SK-N-SH treated with all-trans-retinoic acid at 6 μM for 48 hours (cell line): ENCODE measurements around the gene RITA1.

Experiments
- ATAC-seq: fragments of 200-7000 bp; cut with Tn5 transposase; 3 replicates; pipeline ENCODE4 v1.9.1; 2020; ENCODE audit warnings: mild to moderate bottlenecking, moderate library complexity
- ARNTL ChIP-seq: fragments of 450-650 bp; formaldehyde crosslinking; IDR thresholded peaks from 2 replicates; pipeline ENCODE4 v1.5.0; 2020; ENCODE audit warnings: low read depth, mild to moderate bottlenecking, moderate library complexity, borderline replicate concordance
- BACH2 ChIP-seq: fragments of 250-450 bp; sonication (Bioruptor Pico); IDR thresholded peaks from 2 replicates; pipeline ENCODE4 v1.9.0; 2021; ENCODE audit warnings: mild to moderate bottlenecking, borderline replicate concordance
- ISL1 ChIP-seq: fragments of 250-450 bp; sonication (Bioruptor Pico); IDR thresholded peaks from 2 replicates; pipeline ENCODE4 v2.1.2; 2022; ENCODE audit warnings: mild to moderate bottlenecking, moderate library complexity
- OSR1 ChIP-seq: fragments of 250-450 bp; sonication (Bioruptor Pico); IDR thresholded peaks from 2 replicates; pipeline ENCODE4 v1.8.0; 2022; ENCODE audit warnings: moderate library complexity, mild to moderate bottlenecking, inconsistent platforms
- PPARA ChIP-seq: fragments of 250-450 bp; sonication (Bioruptor Pico); IDR thresholded peaks from 2 replicates; pipeline ENCODE4 v1.5.0; 2020; ENCODE audit warnings: mild to moderate bottlenecking, borderline replicate concordance
- RARB ChIP-seq: fragments of 250-450 bp; sonication (Bioruptor Pico); IDR thresholded peaks from 2 replicates; pipeline ENCODE4 v1.8.0; 2021; ENCODE audit warnings: mild to moderate bottlenecking, moderate library complexity
- SNAI2 ChIP-seq: fragments of 250-450 bp; sonication (Bioruptor Pico); IDR thresholded peaks from 2 replicates; pipeline ENCODE4 v1.5.0; 2020; ENCODE audit warnings: mild to moderate bottlenecking, moderate library complexity
- TCF4 ChIP-seq: fragments of 250-450 bp; sonication (Bioruptor Pico); IDR thresholded peaks from 2 replicates; pipeline ENCODE4 v1.8.0; 2021; ENCODE audit warnings: mild to moderate bottlenecking, moderate library complexity, borderline replicate concordance
- TOX ChIP-seq: fragments of 250-450 bp; sonication (Bioruptor Pico); IDR thresholded peaks from 2 replicates; pipeline ENCODE4 v1.8.0; 2021; ENCODE audit warnings: mild to moderate bottlenecking, moderate library complexity, borderline replicate concordance
- ZC3H10 ChIP-seq: fragments of 250-450 bp; sonication (Bioruptor Pico); IDR thresholded peaks from 2 replicates; pipeline ENCODE4 v1.5.1; 2021; ENCODE audit warnings: mild to moderate bottlenecking, moderate library complexity
- ZFP3 ChIP-seq: fragments of 250-450 bp; sonication (Bioruptor Pico); IDR thresholded peaks from 2 replicates; pipeline ENCODE4 v1.5.0; 2020; ENCODE audit warnings: mild to moderate bottlenecking, moderate library complexity
- ZFP30 ChIP-seq: fragments of 450-650 bp; formaldehyde crosslinking; IDR thresholded peaks from 2 replicates; pipeline ENCODE4 v1.5.0; 2022; ENCODE audit warnings: mild to moderate bottlenecking, moderate library complexity
- ZNF565 ChIP-seq: fragments of 450-650 bp; formaldehyde crosslinking; conservative IDR thresholded peaks from 2 replicates; pipeline ENCODE4 v1.5.0; 2020; ENCODE audit warnings: low read depth, mild to moderate bottlenecking, moderate library complexity
- ZNF70 ChIP-seq: fragments of 450-650 bp; formaldehyde crosslinking; IDR thresholded peaks from 2 replicates; pipeline ENCODE4 v1.5.0; 2020; ENCODE audit warnings: mild to moderate bottlenecking, moderate library complexity
- TF ChIP-seq, protein P1 (sequence below): fragments of 250-450 bp; sonication (Bioruptor Pico); IDR thresholded peaks from 2 replicates; pipeline ENCODE4 v1.5.1; 2021; ENCODE audit warnings: mild to moderate bottlenecking, moderate library complexity
- TF ChIP-seq, protein P2 (sequence below): fragments of 250-450 bp; sonication (Bioruptor Pico); IDR thresholded peaks from 2 replicates; pipeline ENCODE4 v1.8.0; 2021; ENCODE audit warnings: low read depth, mild to moderate bottlenecking, moderate library complexity, borderline replicate concordance
- TF ChIP-seq, protein P3 (sequence below): fragments of 250-450 bp; sonication (Bioruptor Pico); IDR thresholded peaks from 2 replicates; pipeline ENCODE4 v1.5.0; 2020; ENCODE audit warnings: mild to moderate bottlenecking, moderate library complexity
- TF ChIP-seq, protein P4 (sequence below): fragments of 250-450 bp; sonication (Bioruptor Pico); IDR thresholded peaks from 2 replicates; pipeline ENCODE4 v1.8.0; 2020; ENCODE audit warnings: mild to moderate bottlenecking, moderate library complexity, borderline replicate concordance

RITA1 gene

DNA sequence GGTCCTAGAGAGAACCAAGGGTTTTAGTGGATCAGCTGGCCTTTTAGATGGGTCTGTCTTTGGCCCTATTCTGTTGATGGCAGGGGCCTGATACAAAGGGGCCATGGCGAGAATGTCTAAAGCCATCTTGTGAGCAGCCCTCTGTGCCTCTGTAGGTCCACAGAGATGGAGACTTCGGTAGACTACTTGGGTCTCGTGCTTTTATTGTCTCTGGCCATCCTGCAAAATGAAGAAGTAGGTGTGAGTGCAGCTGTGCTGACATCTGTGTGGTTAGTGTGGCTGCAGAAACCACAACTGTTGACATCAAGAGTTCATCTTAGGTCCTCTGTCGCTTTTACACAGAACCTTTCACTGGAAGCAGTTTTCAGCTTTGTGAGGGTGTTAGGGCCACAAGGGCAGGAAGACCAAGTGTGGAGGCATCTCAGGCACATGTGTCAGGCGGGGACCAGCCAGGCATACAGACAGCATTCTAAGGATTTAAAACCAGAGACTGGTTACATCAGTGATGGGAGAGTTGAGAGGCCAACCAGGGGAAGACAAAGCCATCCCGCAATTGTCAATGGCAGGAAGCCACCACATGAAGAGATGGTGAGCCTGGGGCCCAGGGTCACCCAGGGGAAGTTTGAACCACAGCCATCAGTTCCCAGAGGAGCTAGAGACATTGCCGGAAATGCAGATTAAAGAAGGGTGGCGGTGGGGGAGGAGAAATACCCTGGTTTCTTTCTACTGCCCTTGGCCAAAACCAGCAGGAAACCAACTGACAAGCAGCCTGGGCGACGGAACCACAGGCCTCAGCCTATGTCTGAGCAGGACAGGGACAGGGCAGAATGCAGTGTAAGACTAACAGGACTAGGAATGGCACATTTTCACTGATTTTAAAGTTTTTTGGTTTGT lies 22.8 kb downstream of the RITA1 start (continued):
- TF ChIP-seq, protein P1, sequence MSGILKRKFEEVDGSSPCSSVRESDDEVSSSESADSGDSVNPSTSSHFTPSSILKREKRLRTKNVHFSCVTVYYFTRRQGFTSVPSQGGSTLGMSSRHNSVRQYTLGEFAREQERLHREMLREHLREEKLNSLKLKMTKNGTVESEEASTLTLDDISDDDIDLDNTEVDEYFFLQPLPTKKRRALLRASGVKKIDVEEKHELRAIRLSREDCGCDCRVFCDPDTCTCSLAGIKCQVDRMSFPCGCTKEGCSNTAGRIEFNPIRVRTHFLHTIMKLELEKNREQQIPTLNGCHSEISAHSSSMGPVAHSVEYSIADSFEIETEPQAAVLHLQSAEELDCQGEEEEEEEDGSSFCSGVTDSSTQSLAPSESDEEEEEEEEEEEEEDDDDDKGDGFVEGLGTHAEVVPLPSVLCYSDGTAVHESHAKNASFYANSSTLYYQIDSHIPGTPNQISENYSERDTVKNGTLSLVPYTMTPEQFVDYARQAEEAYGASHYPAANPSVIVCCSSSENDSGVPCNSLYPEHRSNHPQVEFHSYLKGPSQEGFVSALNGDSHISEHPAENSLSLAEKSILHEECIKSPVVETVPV = no peak
- TF ChIP-seq PPARA (CRISPR knock-in tag) = no peak
- no peak for TF ChIP-seq SNAI2 (CRISPR knock-in tag)
- TF ChIP-seq ZNF70 (CRISPR knock-in tag) = no peak
- no peak for TF ChIP-seq ZNF565
- no peak for TF ChIP-seq ARNTL (CRISPR knock-in tag)

DNA sequence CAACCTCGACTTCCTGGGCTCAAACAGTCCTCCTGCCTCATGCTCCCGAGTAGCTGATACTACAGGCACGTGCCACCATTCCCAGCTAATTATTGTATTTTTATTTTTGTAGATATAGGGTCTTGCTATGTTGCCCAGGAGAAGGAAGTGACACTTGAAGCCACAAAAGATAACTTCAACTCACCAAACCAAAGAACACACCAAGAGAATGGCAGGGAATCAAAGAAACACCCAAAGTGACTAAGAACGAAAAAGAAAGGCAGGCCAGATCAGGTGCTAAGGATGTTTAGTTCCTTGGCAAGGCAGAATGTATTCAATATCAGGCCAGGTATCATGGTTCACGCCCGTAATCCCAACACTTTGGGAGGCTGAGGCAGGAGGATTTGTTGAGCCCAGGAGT lies 25.6 kb downstream of the RITA1 start:
- TF ChIP-seq, protein P1 = no peak
- TF ChIP-seq RARB (CRISPR knock-in tag) (no peak), PPARA (CRISPR knock-in tag) (no peak), ZC3H10 (no peak), BACH2 (CRISPR knock-in tag) (no peak), TCF4 (CRISPR knock-in tag) (no peak), ZFP3 (CRISPR knock-in tag) (no peak), OSR1 (CRISPR knock-in tag) (no peak), SNAI2 (CRISPR knock-in tag) (no peak), ISL1 (CRISPR knock-in tag) (no peak), TOX (CRISPR knock-in tag) (no peak)
- TF ChIP-seq, protein P2, sequence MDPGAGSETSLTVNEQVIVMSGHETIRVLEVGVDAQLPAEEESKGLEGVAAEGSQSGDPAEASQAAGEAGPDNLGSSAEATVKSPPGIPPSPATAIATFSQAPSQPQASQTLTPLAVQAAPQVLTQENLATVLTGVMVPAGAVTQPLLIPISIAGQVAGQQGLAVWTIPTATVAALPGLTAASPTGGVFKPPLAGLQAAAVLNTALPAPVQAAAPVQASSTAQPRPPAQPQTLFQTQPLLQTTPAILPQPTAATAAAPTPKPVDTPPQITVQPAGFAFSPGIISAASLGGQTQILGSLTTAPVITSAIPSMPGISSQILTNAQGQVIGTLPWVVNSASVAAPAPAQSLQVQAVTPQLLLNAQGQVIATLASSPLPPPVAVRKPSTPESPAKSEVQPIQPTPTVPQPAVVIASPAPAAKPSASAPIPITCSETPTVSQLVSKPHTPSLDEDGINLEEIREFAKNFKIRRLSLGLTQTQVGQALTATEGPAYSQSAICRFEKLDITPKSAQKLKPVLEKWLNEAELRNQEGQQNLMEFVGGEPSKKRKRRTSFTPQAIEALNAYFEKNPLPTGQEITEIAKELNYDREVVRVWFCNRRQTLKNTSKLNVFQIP (CRISPR knock-in tag) = no peak
- TF ChIP-seq, protein P3, sequence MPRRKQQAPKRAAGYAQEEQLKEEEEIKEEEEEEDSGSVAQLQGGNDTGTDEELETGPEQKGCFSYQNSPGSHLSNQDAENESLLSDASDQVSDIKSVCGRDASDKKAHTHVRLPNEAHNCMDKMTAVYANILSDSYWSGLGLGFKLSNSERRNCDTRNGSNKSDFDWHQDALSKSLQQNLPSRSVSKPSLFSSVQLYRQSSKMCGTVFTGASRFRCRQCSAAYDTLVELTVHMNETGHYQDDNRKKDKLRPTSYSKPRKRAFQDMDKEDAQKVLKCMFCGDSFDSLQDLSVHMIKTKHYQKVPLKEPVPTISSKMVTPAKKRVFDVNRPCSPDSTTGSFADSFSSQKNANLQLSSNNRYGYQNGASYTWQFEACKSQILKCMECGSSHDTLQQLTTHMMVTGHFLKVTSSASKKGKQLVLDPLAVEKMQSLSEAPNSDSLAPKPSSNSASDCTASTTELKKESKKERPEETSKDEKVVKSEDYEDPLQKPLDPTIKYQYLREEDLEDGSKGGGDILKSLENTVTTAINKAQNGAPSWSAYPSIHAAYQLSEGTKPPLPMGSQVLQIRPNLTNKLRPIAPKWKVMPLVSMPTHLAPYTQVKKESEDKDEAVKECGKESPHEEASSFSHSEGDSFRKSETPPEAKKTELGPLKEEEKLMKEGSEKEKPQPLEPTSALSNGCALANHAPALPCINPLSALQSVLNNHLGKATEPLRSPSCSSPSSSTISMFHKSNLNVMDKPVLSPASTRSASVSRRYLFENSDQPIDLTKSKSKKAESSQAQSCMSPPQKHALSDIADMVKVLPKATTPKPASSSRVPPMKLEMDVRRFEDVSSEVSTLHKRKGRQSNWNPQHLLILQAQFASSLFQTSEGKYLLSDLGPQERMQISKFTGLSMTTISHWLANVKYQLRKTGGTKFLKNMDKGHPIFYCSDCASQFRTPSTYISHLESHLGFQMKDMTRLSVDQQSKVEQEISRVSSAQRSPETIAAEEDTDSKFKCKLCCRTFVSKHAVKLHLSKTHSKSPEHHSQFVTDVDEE (CRISPR knock-in tag) = no peak
- no peak for ATAC-seq

DNA sequence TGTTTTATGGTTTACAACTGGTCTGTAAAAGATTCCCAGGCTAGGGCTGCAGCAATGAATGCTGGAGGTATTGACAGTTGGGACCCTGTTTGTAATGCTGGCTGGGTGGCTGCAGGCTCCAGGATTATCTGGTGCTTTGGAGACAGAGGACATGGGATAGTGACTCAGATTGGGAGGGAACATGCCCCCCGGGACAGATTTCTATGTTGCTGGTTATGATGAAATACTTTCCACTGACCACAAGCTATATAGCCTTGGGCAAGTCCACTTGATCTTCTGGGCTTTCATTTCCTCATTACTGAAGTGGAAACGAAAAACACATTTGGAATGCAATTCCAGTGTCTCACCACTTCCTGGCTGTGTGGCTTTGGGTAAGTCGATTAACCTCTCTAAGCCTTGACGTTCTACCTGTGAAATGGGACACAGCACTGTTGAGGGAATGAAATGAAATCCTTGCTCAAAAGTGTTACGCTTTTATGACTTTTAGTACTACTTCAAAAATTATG lies 29.4 kb downstream of the RITA1 start:
- TF ChIP-seq TCF4 (CRISPR knock-in tag) (no peak), ISL1 (CRISPR knock-in tag) (0 out of 2 replicates have a peak, but pooled peaks have one; percentile 8), ARNTL (CRISPR knock-in tag) (no peak), ZFP30 (CRISPR knock-in tag) (no peak)
- TF ChIP-seq, protein P1 = no peak
- TF ChIP-seq, protein P4, sequence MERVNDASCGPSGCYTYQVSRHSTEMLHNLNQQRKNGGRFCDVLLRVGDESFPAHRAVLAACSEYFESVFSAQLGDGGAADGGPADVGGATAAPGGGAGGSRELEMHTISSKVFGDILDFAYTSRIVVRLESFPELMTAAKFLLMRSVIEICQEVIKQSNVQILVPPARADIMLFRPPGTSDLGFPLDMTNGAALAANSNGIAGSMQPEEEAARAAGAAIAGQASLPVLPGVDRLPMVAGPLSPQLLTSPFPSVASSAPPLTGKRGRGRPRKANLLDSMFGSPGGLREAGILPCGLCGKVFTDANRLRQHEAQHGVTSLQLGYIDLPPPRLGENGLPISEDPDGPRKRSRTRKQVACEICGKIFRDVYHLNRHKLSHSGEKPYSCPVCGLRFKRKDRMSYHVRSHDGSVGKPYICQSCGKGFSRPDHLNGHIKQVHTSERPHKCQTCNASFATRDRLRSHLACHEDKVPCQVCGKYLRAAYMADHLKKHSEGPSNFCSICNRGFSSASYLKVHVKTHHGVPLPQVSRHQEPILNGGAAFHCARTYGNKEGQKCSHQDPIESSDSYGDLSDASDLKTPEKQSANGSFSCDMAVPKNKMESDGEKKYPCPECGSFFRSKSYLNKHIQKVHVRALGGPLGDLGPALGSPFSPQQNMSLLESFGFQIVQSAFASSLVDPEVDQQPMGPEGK (CRISPR knock-in tag) = peak; percentile 98; the same call in 1 of the 2 replicates
- TF ChIP-seq, all 23 proteins: peak for 2
- ATAC-seq = peak; percentile 85
